GM12878 (cell line): ENCODE measurements around the gene ARHGAP5. TPM values are rescaled to one million over a fixed set of nuclear protein-coding genes. Genes with fewer than 3 reads are reported as not detected.

Source experiments
- ATF2 ChIP-seq: IDR thresholded peaks from 2 replicates; pipeline ENCODE4 v1.6.1; 2012; ENCODE audit warnings: low read length, inconsistent platforms
- CHD4 ChIP-seq: fragments of 200-600 bp; sonication (generic); IDR thresholded peaks from 2 replicates; pipeline ENCODE4 v1.6.1; 2016; ENCODE audit warnings: mild to moderate bottlenecking
- EP300 ChIP-seq, 2 experiments: fragments of 150-350 bp in 1 of 2; IDR thresholded peaks; 2 replicates each; pipeline ENCODE4 v1.6.1; 2011 to 2012; ENCODE audit warnings: low read depth in 2 of 2, low read length in 2 of 2, borderline replicate concordance in 1 of 2, improper control_type of control experiment in 1 of 2, inconsistent platforms in 1 of 2; ENCODE audit not compliant: control insufficient read depth in 1 of 2
- HDAC2 ChIP-seq: fragments of 200-600 bp; sonication (generic); IDR thresholded peaks from 2 replicates; pipeline ENCODE4 v1.6.1; 2017
- IKZF2 ChIP-seq, 2 experiments: fragments of 450-650 bp; IDR thresholded peaks; 2 replicates each; pipeline ENCODE4 v1.6.1; 2017; ENCODE audit warnings: mild to moderate bottlenecking in 2 of 2, moderate library complexity in 2 of 2
- SKIL ChIP-seq: fragments of 450-650 bp; IDR thresholded peaks from 2 replicates; pipeline ENCODE4 v1.6.1; 2017; ENCODE audit warnings: mild to moderate bottlenecking, low read depth, inconsistent platforms; ENCODE audit not compliant: poor library complexity, severe bottlenecking
- ZBTB11 ChIP-seq: fragments of 450-650 bp; formaldehyde crosslinking; IDR thresholded peaks from 2 replicates; pipeline ENCODE4 v1.5.0; 2022; ENCODE audit warnings: mild to moderate bottlenecking, missing genetic modification characterization
- polyA plus RNA-seq, 11 experiments: library from polyadenylated mRNA; depleted of rRNA in 4 of 11; unstranded in 6 of 11; stranded (reverse) in 5 of 11; fragments of >200 nt; fragmentation: Nextera tagmentation in 4 of 11; fragmentation: Illumina TruSeq in 1 of 11; extraction: Ambion mirVana in 4 of 11; extraction: Trizol in 1 of 11; gene quantifications; 1 replicate in 1 of 11; 2 replicates in 10 of 11; pipeline versions ENCODE4 v1.2.1 to v1.2.3, GENCODE V29; 2011 to 2016; ENCODE audit warnings: inconsistent platforms in 2 of 11, missing spikeins in 2 of 11, low read depth in 1 of 11
- total RNA-seq, 4 experiments: library from RNA; depleted of rRNA in 3 of 4; stranded (reverse); fragments of >200 nt in 3 of 4; fragmentation: Illumina TruSeq in 1 of 4; extraction: Trizol in 1 of 4; gene quantifications; 2 replicates each; pipeline versions ENCODE4 v1.2.1 to v1.2.3, GENCODE V29; 2013 to 2021

The ARHGAP5 gene
- total and polyA plus RNA-seq, 10 of the 15 experiments (the other 5 are each of a cell fraction or from before 2014, with no cell fraction given) = 0.91 to 19.6 (median 7.2) TPM

- TF ChIP-seq ZBTB11 (CRISPR knock-in tag) = no peak
- no peak for TF ChIP-seq IKZF2 (IDR thresholded peaks at IDR 0.05)
- TF ChIP-seq SKIL = no peak
- TF ChIP-seq ATF2 = no peak
- no peak for TF ChIP-seq CHD4
- no peak for TF ChIP-seq HDAC2
- no peak for TF ChIP-seq EP300 (IDR thresholded peaks at IDR 0.05; ENCODE audit: borderline replicate concordance in 1 of 2, control insufficient read depth in 1 of 2, low read depth in 2 of 2, low read length in 2 of 2)
Measured at GRCh38 chr14:32104308-32104707, 27.2 kb downstream of the ARHGAP5 start (continued).
